Measurements from ENCODE around the gene ASB8. TPM values are rescaled to one million over a fixed set of nuclear protein-coding genes. Genes with fewer than 3 reads are reported as not detected.
A peak's percentile ranks its signal among the peaks of the same experiment; 100 is the strongest.
"Not testable (repeated sequence)": the region's sequence is repeated elsewhere in the genome, so short reads cannot be mapped to it uniquely, and the experiment has no call there.

ASB8 gene
- total RNA-seq, 1 experiment from 2014 or later, result 19.2 TPM

DNA sequence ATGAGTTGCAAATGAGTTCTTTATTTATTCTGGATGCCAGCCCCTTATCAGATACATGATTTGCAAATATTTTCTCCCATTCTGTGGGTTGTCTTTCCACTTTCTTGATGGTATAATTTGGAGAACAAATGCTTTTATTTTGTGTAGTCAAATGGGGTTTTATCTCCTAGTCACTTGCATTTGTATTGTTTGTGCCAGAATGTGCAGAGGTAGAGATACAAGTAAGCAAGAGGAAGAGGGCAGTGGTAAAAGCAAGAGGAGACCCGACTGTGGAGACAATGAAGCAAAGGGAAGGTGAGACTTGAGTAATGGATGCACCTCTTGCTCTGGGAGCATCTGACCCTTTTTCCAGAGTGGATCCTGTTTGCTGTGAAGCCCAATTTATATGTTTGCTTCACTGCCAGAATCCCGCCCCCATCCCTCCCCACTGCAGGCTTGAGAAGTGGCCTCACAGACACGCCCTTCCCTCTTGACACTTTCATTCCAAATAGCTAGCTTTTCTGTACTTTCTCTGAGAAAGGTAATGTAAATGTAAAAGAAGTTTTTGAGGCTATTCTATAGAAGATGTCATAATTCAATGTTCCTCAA lies 38.9 kb downstream of the ASB8 start:
- CTCF ChIA-PET, result interaction anchor here (1.3 kb wide), 1 partner anchor 12 kb away, joined by 6 read pairs; the partner anchor contains the start of gene SENP1
- no peaks in the 10 kb centered on the region for H3K9me3 Mint-ChIP-seq (ENCODE audit: low read depth, unreplicated experiment)
- no peak overlapping the region for H3K27ac Mint-ChIP-seq (ENCODE audit: unreplicated experiment)
- H3K4me3 Mint-ChIP-seq (ENCODE audit: low read depth, unreplicated experiment), result peak overlapping the region; percentile 94
- H3K4me1 Mint-ChIP-seq (ENCODE audit: low read depth, unreplicated experiment), result peaks cover 8% of the 10 kb centered on the region
- TF ChIP-seq, protein P1, sequence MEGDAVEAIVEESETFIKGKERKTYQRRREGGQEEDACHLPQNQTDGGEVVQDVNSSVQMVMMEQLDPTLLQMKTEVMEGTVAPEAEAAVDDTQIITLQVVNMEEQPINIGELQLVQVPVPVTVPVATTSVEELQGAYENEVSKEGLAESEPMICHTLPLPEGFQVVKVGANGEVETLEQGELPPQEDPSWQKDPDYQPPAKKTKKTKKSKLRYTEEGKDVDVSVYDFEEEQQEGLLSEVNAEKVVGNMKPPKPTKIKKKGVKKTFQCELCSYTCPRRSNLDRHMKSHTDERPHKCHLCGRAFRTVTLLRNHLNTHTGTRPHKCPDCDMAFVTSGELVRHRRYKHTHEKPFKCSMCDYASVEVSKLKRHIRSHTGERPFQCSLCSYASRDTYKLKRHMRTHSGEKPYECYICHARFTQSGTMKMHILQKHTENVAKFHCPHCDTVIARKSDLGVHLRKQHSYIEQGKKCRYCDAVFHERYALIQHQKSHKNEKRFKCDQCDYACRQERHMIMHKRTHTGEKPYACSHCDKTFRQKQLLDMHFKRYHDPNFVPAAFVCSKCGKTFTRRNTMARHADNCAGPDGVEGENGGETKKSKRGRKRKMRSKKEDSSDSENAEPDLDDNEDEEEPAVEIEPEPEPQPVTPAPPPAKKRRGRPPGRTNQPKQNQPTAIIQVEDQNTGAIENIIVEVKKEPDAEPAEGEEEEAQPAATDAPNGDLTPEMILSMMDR (IDR thresholded peaks at IDR 0.05; ENCODE audit: unreplicated experiment), result no peak
- no TSS peak for BruUV-seq (replicated peaks)
- peaks cover 9% of the 10 kb centered on the region for H3K36me3 Mint-ChIP-seq (ENCODE audit: insufficient read depth, unreplicated experiment)
- no peak for DNase-seq
- H3K27me3 Mint-ChIP-seq (ENCODE audit: unreplicated experiment), result peaks cover 21% of the 10 kb centered on the region
- intact Hi-C loops (cut with micrococcal nuclease; ENCODE audit: unreplicated experiment), result no loop called here

DNA sequence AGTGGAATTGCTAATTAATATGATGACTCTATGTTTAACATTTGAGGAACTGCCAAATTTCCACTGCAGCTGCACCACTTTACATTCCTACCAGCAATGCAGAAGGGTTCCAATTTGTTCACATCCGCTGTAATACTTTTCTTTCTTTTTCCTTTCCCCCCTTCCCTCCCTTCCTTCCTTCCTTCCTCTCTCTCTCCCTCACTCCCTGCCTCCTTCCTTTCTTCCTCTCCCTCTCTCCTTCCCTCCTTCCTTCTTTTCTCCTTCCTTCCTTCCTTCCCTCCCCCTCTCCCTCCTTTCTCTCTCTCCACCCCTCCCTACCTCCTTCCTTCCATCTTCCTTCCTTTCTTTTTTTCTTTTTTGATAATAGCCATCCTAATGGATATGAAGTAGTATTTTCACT lies 41.4 kb downstream of the ASB8 start:
- intact Hi-C loops (cut with micrococcal nuclease; ENCODE audit: unreplicated experiment), result no loop called here
- Mint-ChIP-seq H3K27me3 (ENCODE audit: unreplicated experiment) (peaks cover 21% of the 10 kb centered on the region), H3K27ac (ENCODE audit: unreplicated experiment) (no peak overlapping the region), H3K36me3 (ENCODE audit: insufficient read depth, unreplicated experiment) (peaks cover 9% of the 10 kb centered on the region), H3K9me3 (ENCODE audit: low read depth, unreplicated experiment) (no peaks in the 10 kb centered on the region), H3K4me1 (ENCODE audit: low read depth, unreplicated experiment) (peaks cover 8% of the 10 kb centered on the region), H3K4me3 (ENCODE audit: low read depth, unreplicated experiment) (no peak overlapping the region)
- no peak for DNase-seq
- CTCF ChIA-PET, result no interaction called here
- BruUV-seq (replicated peaks), result no TSS peak
- TF ChIP-seq, protein P1 (IDR thresholded peaks at IDR 0.05; ENCODE audit: unreplicated experiment), result no peak

DNA sequence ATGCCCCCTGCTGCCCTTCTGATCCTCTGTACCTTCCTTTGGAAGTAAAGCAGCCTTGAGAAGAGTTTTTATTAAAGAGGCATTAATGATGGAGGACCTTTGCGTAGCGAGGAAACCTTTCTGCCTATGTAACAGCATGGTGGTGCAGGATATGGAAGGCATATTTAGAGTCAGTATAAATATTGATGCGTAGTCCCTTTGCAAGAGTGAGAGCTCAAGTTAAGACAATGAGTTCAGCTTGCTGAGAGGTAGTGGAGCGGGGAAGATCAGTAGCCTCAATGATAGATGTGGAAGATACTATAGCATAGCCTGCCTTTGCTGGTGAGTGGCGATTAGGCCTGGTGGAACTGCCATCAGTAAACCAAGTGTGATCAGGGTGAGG lies 46.0 kb downstream of the ASB8 start:
- H3K4me3 Mint-ChIP-seq (ENCODE audit: low read depth, unreplicated experiment); BruUV-seq (replicated peaks); H3K9me3 Mint-ChIP-seq (ENCODE audit: low read depth, unreplicated experiment); H3K36me3 Mint-ChIP-seq (ENCODE audit: insufficient read depth, unreplicated experiment); CTCF ChIA-PET; intact Hi-C loops (cut with micrococcal nuclease; ENCODE audit: unreplicated experiment); H3K27ac Mint-ChIP-seq (ENCODE audit: unreplicated experiment); DNase-seq: not testable (repeated sequence)
- Mint-ChIP-seq H3K4me1 (ENCODE audit: low read depth, unreplicated experiment) (peaks cover 11% of the 10 kb centered on the region), H3K27me3 (ENCODE audit: unreplicated experiment) (peaks cover 21% of the 10 kb centered on the region)

DNA sequence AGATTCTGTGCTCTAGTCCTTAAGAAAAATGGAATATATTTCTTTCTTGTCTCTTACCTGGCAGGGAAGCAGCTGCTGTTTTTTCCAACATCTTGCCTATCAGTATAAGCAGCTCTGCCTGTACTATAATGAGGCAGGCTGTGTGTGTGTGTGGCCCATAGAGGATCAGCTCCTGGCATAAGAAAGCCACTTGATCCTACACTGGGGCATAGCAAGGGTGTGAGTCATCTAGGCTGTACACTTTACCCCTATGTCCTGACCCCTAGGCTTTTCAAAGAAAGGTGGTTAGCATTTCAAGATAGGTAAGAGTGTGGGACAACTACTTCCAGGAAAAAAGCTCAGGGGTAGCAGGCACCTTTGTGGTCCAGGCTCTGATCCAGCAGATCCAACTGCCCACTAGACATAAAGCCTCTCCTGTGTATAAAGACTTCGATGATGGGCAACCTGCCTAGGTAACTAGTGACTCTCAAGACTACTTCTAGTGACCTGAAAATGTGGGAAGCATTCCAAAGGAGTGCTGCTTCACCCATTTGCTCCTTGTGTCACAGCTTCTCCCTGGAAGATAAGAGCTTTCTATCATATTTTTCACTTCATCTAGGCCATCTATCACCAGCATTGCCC lies 46.5 kb downstream of the ASB8 start:
- peaks cover 7% of the 10 kb centered on the region for H3K36me3 Mint-ChIP-seq (ENCODE audit: insufficient read depth, unreplicated experiment)
- H3K4me3 Mint-ChIP-seq (ENCODE audit: low read depth, unreplicated experiment), result no peak overlapping the region
- TF ChIP-seq, protein P1 (IDR thresholded peaks at IDR 0.05; ENCODE audit: unreplicated experiment), result no peak
- intact Hi-C loops (cut with micrococcal nuclease; ENCODE audit: unreplicated experiment), result no loop called here
- H3K9me3 Mint-ChIP-seq (ENCODE audit: low read depth, unreplicated experiment), result no peaks in the 10 kb centered on the region
- H3K4me1 Mint-ChIP-seq (ENCODE audit: low read depth, unreplicated experiment), result peaks cover 11% of the 10 kb centered on the region
- peaks cover 21% of the 10 kb centered on the region for H3K27me3 Mint-ChIP-seq (ENCODE audit: unreplicated experiment)
- CTCF ChIA-PET, result interaction anchor here (0.5 kb wide), 1 partner anchor 1042 kb away, joined by 4 read pairs; no protein-coding TSS in a partner anchor
- no peak for DNase-seq
- no peak overlapping the region for H3K27ac Mint-ChIP-seq (ENCODE audit: unreplicated experiment)
- no TSS peak for BruUV-seq (replicated peaks)

DNA sequence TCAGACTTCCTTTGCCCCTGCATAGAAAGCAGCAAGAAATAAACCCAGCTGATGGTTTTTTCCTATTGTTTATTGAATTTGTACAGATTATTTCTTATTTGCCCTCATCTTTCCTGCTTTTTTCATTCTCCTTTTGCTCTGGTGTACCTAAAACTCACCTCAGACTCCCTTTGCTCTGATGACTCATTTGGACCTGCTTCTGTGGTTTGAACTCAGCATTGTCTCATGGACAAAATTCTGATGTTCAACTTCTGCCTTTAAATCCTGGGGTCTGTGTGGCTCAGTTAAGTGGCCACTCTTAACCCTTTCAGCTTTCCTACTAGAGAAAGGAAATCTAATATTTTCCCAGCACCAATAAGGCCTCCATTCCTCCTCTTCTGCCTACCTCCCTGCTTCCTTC lies 47.9 kb downstream of the ASB8 start:
- Mint-ChIP-seq H3K4me1 (ENCODE audit: low read depth, unreplicated experiment) (peaks cover 16% of the 10 kb centered on the region), H3K27ac (ENCODE audit: unreplicated experiment) (no peak overlapping the region), H3K9me3 (ENCODE audit: low read depth, unreplicated experiment) (no peaks in the 10 kb centered on the region), H3K4me3 (ENCODE audit: low read depth, unreplicated experiment) (no peak overlapping the region), H3K36me3 (ENCODE audit: insufficient read depth, unreplicated experiment) (peaks cover 20% of the 10 kb centered on the region), H3K27me3 (ENCODE audit: unreplicated experiment) (peaks cover 7% of the 10 kb centered on the region)
- no TSS peak for BruUV-seq (replicated peaks)
- intact Hi-C loops (cut with micrococcal nuclease; ENCODE audit: unreplicated experiment), result no loop called here
- CTCF ChIA-PET, result no interaction called here
- TF ChIP-seq, protein P1 (IDR thresholded peaks at IDR 0.05; ENCODE audit: unreplicated experiment), result no peak
- no peak for DNase-seq

Data from Calu3 (cell line).